T-helper 1 cell treated with Interleukin-12 subunit alpha and Interleukin-12 subunit beta and Interleukin-4 antibody, amounts not matched to agents 30 μg/mL and 1 μg/mL, for 36 hours (primary cell): ENCODE results near the gene CFAP299.

Source experiments
- H3K27ac Mint-ChIP-seq: one replicate; pipeline ENCODE4 v1.8.0; 2021; ENCODE audit warnings: mild to moderate bottlenecking, mixed read lengths
- H3K27me3 Mint-ChIP-seq: one replicate; pipeline ENCODE4 v1.8.0; 2021; ENCODE audit warnings: low read depth, mixed read lengths
- H3K36me3 Mint-ChIP-seq: one replicate; pipeline ENCODE4 v1.8.0; 2021; ENCODE audit warnings: low read depth, mixed read lengths
- H3K4me1 Mint-ChIP-seq: one replicate; pipeline ENCODE4 v1.8.0; 2021; ENCODE audit warnings: low read depth, mixed read lengths
- H3K4me3 Mint-ChIP-seq: one replicate; pipeline ENCODE4 v1.8.0; 2021; ENCODE audit warnings: mild to moderate bottlenecking, moderate library complexity, mixed read lengths
- H3K9me3 Mint-ChIP-seq: one replicate; pipeline ENCODE4 v1.8.0; 2021; ENCODE audit warnings: mixed read lengths

CFAP299 gene

GRCh38 chr4:80461412-80461811, 125.9 kb downstream of the CFAP299 start:
- Mint-ChIP-seq H3K9me3 (peaks cover 12% of the 10 kb centered on the region), H3K4me1 (peaks cover 7% of the 10 kb centered on the region), H3K4me3 (no peak overlapping the region), H3K27ac (no peak overlapping the region), H3K36me3 (peaks cover 4% of the 10 kb centered on the region), H3K27me3 (no peaks in the 10 kb centered on the region)

- Mint-ChIP-seq H3K27me3 (no peaks in the 10 kb centered on the region), H3K36me3 (peaks cover 4% of the 10 kb centered on the region), H3K9me3 (peaks cover 12% of the 10 kb centered on the region), H3K4me3 (peak overlapping the region; percentile 65), H3K27ac (peak overlapping the region; percentile 73), H3K4me1 (peaks cover 7% of the 10 kb centered on the region)
Measured at GRCh38 chr4:80462621-80463091, 127.1 kb downstream of the CFAP299 start.

GRCh38 chr4:80463509-80463908, 128.0 kb downstream of the CFAP299 start:
- peaks cover 12% of the 10 kb centered on the region for H3K9me3 Mint-ChIP-seq
- peaks cover 4% of the 10 kb centered on the region for H3K36me3 Mint-ChIP-seq
- H3K4me3 Mint-ChIP-seq, result no peak overlapping the region
- no peak overlapping the region for H3K27ac Mint-ChIP-seq
- H3K4me1 Mint-ChIP-seq, result peaks cover 7% of the 10 kb centered on the region
- H3K27me3 Mint-ChIP-seq, result no peaks in the 10 kb centered on the region

GRCh38 chr4:80465238-80465637, 129.7 kb downstream of the CFAP299 start:
- Mint-ChIP-seq H3K9me3 (peaks cover 12% of the 10 kb centered on the region), H3K27ac (no peak overlapping the region), H3K36me3 (peaks cover 4% of the 10 kb centered on the region), H3K4me3 (no peak overlapping the region), H3K4me1 (peaks cover 7% of the 10 kb centered on the region), H3K27me3 (no peaks in the 10 kb centered on the region)

GRCh38 chr4:80465736-80466135, 130.2 kb downstream of the CFAP299 start:
- Mint-ChIP-seq H3K27ac (no peak overlapping the region), H3K4me1 (peaks cover 7% of the 10 kb centered on the region), H3K27me3 (no peaks in the 10 kb centered on the region), H3K36me3 (peaks cover 4% of the 10 kb centered on the region), H3K9me3 (peaks cover 12% of the 10 kb centered on the region), H3K4me3 (no peak overlapping the region)

- Mint-ChIP-seq H3K4me1 (peaks cover 7% of the 10 kb centered on the region), H3K27me3 (no peaks in the 10 kb centered on the region), H3K36me3 (peaks cover 4% of the 10 kb centered on the region), H3K27ac (no peak overlapping the region), H3K9me3 (peaks cover 11% of the 10 kb centered on the region), H3K4me3 (no peak overlapping the region)
Measured at GRCh38 chr4:80466618-80467017, 131.1 kb downstream of the CFAP299 start.

- H3K9me3 Mint-ChIP-seq, result no peaks in the 10 kb centered on the region
- H3K27ac Mint-ChIP-seq, result no peak overlapping the region
- no peaks in the 10 kb centered on the region for H3K36me3 Mint-ChIP-seq
- H3K4me3 Mint-ChIP-seq, result no peak overlapping the region
- H3K4me1 Mint-ChIP-seq, result peaks cover 3% of the 10 kb centered on the region
- no peaks in the 10 kb centered on the region for H3K27me3 Mint-ChIP-seq
Measured at GRCh38 chr4:80471756-80472155, 136.2 kb downstream of the CFAP299 start.

- Mint-ChIP-seq H3K4me3 (no peak overlapping the region), H3K36me3 (no peaks in the 10 kb centered on the region), H3K4me1 (peaks cover 3% of the 10 kb centered on the region), H3K9me3 (no peaks in the 10 kb centered on the region), H3K27ac (no peak overlapping the region), H3K27me3 (no peaks in the 10 kb centered on the region)
Measured at GRCh38 chr4:80475236-80475635, 139.7 kb downstream of the CFAP299 start.

- H3K27me3 Mint-ChIP-seq, result no peaks in the 10 kb centered on the region
- no peaks in the 10 kb centered on the region for H3K9me3 Mint-ChIP-seq
- no peaks in the 10 kb centered on the region for H3K36me3 Mint-ChIP-seq
- H3K4me1 Mint-ChIP-seq, result peaks cover 3% of the 10 kb centered on the region
- H3K4me3 Mint-ChIP-seq, result no peak overlapping the region
- H3K27ac Mint-ChIP-seq, result no peak overlapping the region
Measured at GRCh38 chr4:80475798-80476197, 140.3 kb downstream of the CFAP299 start.

GRCh38 chr4:80484712-80485111, 149.2 kb downstream of the CFAP299 start:
- no peak overlapping the region for H3K4me3 Mint-ChIP-seq
- no peaks in the 10 kb centered on the region for H3K9me3 Mint-ChIP-seq
- no peaks in the 10 kb centered on the region for H3K36me3 Mint-ChIP-seq
- peaks cover 4% of the 10 kb centered on the region for H3K27me3 Mint-ChIP-seq
- H3K4me1 Mint-ChIP-seq, result no peaks in the 10 kb centered on the region
- H3K27ac Mint-ChIP-seq, result no peak overlapping the region

- Mint-ChIP-seq H3K4me1 (no peaks in the 10 kb centered on the region), H3K36me3 (no peaks in the 10 kb centered on the region), H3K27ac (no peak overlapping the region), H3K9me3 (no peaks in the 10 kb centered on the region), H3K4me3 (no peak overlapping the region), H3K27me3 (peaks cover 4% of the 10 kb centered on the region)
Measured at GRCh38 chr4:80486603-80487002, 151.1 kb downstream of the CFAP299 start.

GRCh38 chr4:80489798-80490197, 154.3 kb downstream of the CFAP299 start:
- H3K27ac Mint-ChIP-seq, result no peak overlapping the region
- H3K9me3 Mint-ChIP-seq, result peaks cover 10% of the 10 kb centered on the region
- peaks cover 19% of the 10 kb centered on the region for H3K4me1 Mint-ChIP-seq
- no peak overlapping the region for H3K4me3 Mint-ChIP-seq
- H3K27me3 Mint-ChIP-seq, result no peaks in the 10 kb centered on the region
- peaks cover 6% of the 10 kb centered on the region for H3K36me3 Mint-ChIP-seq

- H3K9me3 Mint-ChIP-seq, result peaks cover 22% of the 10 kb centered on the region
- peak overlapping the region; percentile 4 for H3K4me3 Mint-ChIP-seq
- peaks cover 19% of the 10 kb centered on the region for H3K4me1 Mint-ChIP-seq
- no peaks in the 10 kb centered on the region for H3K27me3 Mint-ChIP-seq
- peaks cover 6% of the 10 kb centered on the region for H3K36me3 Mint-ChIP-seq
- peak overlapping the region; percentile 67 for H3K27ac Mint-ChIP-seq
Measured at GRCh38 chr4:80492761-80493160, 157.2 kb downstream of the CFAP299 start.

GRCh38 chr4:80495865-80496264, 160.3 kb downstream of the CFAP299 start:
- Mint-ChIP-seq H3K9me3 (peaks cover 27% of the 10 kb centered on the region), H3K4me1 (peaks cover 22% of the 10 kb centered on the region), H3K36me3 (peaks cover 6% of the 10 kb centered on the region), H3K4me3 (no peak overlapping the region), H3K27me3 (no peaks in the 10 kb centered on the region), H3K27ac (no peak overlapping the region)

GRCh38 chr4:80498725-80499124, 163.2 kb downstream of the CFAP299 start:
- H3K4me3 Mint-ChIP-seq, result no peak overlapping the region
- H3K36me3 Mint-ChIP-seq, result peaks cover 3% of the 10 kb centered on the region
- H3K9me3 Mint-ChIP-seq, result peaks cover 21% of the 10 kb centered on the region
- H3K4me1 Mint-ChIP-seq, result peaks cover 9% of the 10 kb centered on the region
- H3K27me3 Mint-ChIP-seq, result no peaks in the 10 kb centered on the region
- no peak overlapping the region for H3K27ac Mint-ChIP-seq

GRCh38 chr4:80500613-80501012, 165.1 kb downstream of the CFAP299 start:
- Mint-ChIP-seq H3K4me1 (peaks cover 4% of the 10 kb centered on the region), H3K4me3 (no peak overlapping the region), H3K27me3 (no peaks in the 10 kb centered on the region), H3K9me3 (peaks cover 16% of the 10 kb centered on the region), H3K36me3 (no peaks in the 10 kb centered on the region), H3K27ac (no peak overlapping the region)
